GM10266 (cell line): Measurements from ENCODE around the gene ECHDC3.

Experiments used
- DNase-seq: peaks from one replicate; pipeline ENCODE4 v3.0.0; 2012; ENCODE audit errors: extremely low spot score
- TF ChIP-seq, protein P1 (sequence below): IDR thresholded peaks from 2 replicates; pipeline ENCODE4 v1.5.1; 2012; ENCODE audit warnings: mild to moderate bottlenecking, low read depth; ENCODE audit not compliant: control insufficient read depth, insufficient read depth; ENCODE audit errors: missing control alignments

ECHDC3 gene

DNA sequence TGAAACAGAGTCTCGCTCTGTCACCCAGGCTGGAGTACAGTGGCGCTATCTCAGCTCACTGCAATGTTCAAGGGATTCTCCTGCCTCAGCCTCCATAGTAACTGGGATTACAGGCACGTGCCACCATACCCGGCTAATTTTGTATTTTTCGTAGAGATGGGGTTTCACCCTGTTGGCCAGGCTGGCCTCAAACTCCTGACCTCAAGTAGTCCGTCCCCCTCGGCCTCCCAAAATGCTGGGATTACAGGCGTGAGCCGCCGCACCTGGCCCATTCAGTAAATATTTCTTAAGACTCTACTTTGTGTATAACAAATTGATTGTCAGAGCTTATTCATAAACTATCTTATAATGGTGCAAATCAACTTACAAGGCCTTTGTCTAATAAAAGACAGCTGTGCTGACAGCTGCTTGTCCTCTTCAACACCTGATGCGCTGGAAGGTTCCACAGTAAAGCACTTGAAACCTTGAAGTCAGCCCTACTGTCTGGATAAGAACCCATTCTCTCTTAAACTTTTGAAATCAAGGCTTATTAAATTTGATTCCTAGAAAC, 14.7 kb downstream of the ECHDC3 start:
- DNase-seq = no peak
- TF ChIP-seq, protein P1, sequence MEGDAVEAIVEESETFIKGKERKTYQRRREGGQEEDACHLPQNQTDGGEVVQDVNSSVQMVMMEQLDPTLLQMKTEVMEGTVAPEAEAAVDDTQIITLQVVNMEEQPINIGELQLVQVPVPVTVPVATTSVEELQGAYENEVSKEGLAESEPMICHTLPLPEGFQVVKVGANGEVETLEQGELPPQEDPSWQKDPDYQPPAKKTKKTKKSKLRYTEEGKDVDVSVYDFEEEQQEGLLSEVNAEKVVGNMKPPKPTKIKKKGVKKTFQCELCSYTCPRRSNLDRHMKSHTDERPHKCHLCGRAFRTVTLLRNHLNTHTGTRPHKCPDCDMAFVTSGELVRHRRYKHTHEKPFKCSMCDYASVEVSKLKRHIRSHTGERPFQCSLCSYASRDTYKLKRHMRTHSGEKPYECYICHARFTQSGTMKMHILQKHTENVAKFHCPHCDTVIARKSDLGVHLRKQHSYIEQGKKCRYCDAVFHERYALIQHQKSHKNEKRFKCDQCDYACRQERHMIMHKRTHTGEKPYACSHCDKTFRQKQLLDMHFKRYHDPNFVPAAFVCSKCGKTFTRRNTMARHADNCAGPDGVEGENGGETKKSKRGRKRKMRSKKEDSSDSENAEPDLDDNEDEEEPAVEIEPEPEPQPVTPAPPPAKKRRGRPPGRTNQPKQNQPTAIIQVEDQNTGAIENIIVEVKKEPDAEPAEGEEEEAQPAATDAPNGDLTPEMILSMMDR = no peak

DNA sequence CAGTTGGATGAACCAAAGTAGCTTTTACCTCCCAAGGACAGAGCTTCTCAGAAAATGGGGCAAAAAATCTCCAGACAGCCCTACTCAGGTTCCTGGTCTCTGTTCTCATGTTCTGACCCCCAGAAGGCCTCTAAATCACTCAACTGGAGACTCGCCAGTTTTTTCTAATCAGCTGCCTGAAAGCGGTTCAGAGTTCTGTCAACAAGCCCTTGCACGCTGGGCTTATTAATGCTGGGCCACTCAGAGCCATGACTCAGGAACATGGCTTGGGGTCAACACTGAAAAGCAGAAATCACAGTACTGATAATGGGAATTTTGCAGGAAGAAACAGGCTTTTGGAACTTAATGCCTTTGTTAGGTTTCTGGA, 15.3 kb downstream of the ECHDC3 start:
- DNase-seq = no peak
- TF ChIP-seq, protein P1 = no peak

DNA sequence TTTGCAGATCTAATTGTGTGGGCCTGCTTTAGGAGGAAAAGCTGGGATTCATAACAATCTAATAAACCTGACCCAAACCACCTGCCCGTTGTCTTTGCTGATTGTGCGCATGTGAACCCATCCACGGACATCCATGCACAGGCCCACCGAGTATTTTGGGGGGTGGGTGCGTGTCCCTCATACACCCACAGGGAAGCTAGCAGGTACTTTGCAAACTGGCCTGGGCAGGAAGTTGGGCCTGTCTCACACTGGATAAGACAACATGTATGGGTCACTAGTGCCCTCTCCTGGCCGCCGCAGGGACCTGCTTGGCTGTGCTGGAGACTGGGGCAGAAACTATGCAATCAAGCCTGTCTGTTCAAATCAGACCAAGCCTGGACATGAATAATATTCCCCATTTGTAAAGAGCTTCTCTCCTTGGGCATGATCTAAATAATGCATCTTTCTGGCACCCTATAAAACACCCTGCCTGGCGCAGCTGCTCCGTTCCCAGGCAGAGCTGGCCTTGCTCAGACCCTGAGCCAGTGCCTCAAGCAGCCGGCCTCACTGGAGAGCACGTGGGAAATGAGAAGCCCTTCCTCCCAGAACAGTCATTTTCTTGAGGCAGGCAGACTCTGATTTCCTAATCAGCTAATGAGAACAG, 15.8 kb downstream of the ECHDC3 start:
- TF ChIP-seq, protein P1 = peak; percentile 97
- DNase-seq = peak; percentile 84

DNA sequence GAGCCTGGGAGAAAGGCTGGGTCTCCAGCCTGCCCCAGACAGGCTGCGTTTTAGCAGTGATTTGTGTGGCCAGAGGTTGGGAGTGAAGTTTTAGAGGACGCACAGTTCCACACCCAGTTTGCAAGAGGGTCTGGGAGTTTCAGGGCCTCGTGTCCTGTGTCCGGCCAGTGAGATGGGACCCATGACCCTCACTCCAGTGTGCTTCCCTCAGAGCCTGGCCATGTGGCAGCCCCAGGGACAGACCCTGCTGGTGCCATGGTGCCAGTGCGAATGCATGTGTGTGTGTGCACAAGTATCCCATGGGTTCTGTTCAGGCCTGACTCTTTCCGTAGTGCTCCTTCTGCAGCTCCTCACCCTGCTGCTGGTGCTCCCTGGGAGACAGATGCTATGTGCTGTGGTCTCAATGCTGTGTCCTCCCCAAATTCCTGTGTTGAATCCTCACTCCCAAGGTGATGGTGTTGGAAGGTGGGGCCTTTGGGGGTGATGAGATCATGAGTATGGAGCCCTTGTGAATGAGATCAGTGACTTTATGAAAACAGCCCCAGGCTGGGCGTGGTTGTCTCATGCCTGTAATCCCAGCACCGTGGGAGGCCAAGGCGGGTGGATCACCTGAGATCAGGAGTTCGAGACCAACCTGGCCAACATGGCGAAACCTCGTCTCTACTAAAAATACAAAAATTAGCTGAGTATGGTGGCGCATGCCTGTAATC, 16.5 kb downstream of the ECHDC3 start:
- DNase-seq = no peak
- TF ChIP-seq, protein P1 = no peak

DNA sequence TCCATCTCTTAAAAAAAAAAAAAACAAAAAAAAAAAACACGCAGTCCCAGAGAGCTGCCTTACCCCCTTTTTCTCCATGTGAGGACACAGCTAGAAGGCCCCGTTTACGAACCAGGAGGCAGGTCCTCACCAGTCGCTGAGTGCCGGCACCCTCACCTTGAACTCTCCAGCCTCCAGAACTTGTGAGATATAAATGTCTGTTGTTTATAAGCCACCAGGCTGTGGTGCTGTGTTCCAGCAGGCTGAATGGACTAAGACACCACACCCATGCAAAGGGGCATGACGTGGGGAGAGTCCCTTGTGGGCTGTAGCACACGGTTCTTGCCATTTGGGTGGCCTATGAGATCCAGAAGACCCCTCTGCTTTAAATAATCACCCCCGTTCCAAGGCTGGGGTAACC, 17.2 kb downstream of the ECHDC3 start:
- TF ChIP-seq, protein P1 = no peak

DNA sequence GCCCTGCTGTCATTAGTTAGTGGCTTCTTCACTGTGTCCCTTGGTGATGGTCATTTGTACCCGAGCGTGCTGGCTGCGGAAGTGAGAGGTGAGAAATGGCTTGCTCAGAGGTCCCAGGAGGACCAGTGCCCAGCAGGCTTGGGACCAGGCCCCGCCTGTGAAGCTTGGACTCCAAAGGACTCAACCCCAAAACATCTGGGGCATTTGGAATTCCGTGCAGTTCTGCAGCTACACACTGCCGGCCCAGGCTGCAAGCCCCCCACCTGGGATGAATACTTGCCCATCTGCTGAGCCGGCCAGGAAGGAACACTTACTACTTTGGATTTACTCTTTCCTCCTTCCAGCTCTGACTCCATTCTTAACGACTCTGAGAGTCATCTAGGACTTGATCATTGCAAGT, 18.0 kb downstream of the ECHDC3 start:
- DNase-seq = no peak
- TF ChIP-seq, protein P1 = no peak

More for the DNA sequence above, 17.2 kb downstream of the ECHDC3 start:
- no peak for DNase-seq

DNA sequence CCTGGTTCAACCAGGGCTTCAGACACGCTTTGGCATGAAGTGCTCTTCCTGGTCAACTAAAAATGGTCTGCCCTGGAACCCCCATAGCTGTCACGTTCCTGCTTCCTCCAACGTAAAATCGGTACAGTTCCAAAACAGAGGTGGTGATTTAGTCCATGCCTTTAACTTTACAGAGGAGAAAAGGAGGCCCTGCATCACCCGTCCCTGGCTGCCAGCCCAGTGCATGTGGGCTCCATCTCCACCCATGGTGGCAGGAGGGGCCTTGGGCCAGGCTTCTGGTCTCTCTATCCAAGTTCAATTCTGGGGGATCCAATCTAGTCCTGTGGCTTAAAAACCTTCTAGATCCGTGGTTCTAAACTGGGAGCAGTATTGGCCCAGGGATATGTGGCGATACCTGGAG, 18.7 kb downstream of the ECHDC3 start:
- TF ChIP-seq, protein P1 = no peak
- DNase-seq = no peak
